ENCODE data around the gene MOB3B.

GRCh38 chr9:27280249-27280648 lies 249.4 kb downstream of the MOB3B start:
- TF ChIP-seq CTCF (IDR thresholded peaks at IDR 0.05; ENCODE audit: low read depth, low read length, poor library complexity, severe bottlenecking) (no peak), EZH2phosphoT487 (IDR thresholded peaks at IDR 0.05; ENCODE audit: borderline replicate concordance, low read length) (no peak)
